PC-3 (cell line): ENCODE measurements around the gene SNTG2. TPM values are rescaled to one million over a fixed set of nuclear protein-coding genes. Genes with fewer than 3 reads are reported as not detected.

ENCODE experiments used
- ATAC-seq: fragments of 200-7000 bp; cut with Tn5 transposase; 2 replicates; pipeline ENCODE4 v1.9.1; 2020; ENCODE audit warnings: mild to moderate bottlenecking, moderate library complexity
- BruUV-seq: library from RNA; stranded (reverse); fragments of 400-500 nt; replicated peaks from 2 replicates; lab custom pipeline; 2021; lab: Mats Ljungman, UMichigan
- CTCF ChIA-PET: fragments of 300-600 bp; sonication (Branson Sonifier 250); formaldehyde crosslinking; loops from one replicate; lab custom pipeline; 2022; ENCODE audit warnings: antibody characterized with exemption; lab: Charles Lee
- POLR2A ChIA-PET: fragments of 300-600 bp; sonication (Branson Sonifier 250); formaldehyde crosslinking; loops from one replicate; lab custom pipeline; 2022; ENCODE audit warnings: antibody characterized with exemption; ENCODE audit not compliant: unreplicated experiment; lab: Charles Lee
- DNase-seq: peaks from one replicate; pipeline ENCODE4 v3.0.0-alpha.2; 2015
- H2AFZ ChIP-seq: fragments of 300-600 bp; sonication (generic); 2 replicates; pipeline ENCODE4 v1.6.0; 2016; ENCODE audit warnings: antibody characterized with exemption, low read length
- H3F3A ChIP-seq: fragments of 300-600 bp; sonication (generic); one replicate; pipeline ENCODE4 v1.6.0; 2017; ENCODE audit warnings: antibody characterized with exemption, low read length, control low read depth, mild to moderate bottlenecking; ENCODE audit not compliant: unreplicated experiment
- H3K27ac ChIP-seq: fragments of 300-600 bp; sonication (generic); 2 replicates; pipeline ENCODE4 v1.5.1; 2016; ENCODE audit warnings: mild to moderate bottlenecking, low read length
- H3K27me3 ChIP-seq: fragments of 300-600 bp; sonication (generic); 2 replicates; pipeline ENCODE4 v1.6.1; 2016; ENCODE audit warnings: low read length, mixed read lengths
- H3K36me3 ChIP-seq: fragments of 300-600 bp; sonication (generic); 2 replicates; pipeline ENCODE4 v1.6.1; 2016; ENCODE audit warnings: low read depth, mixed run types, low read length, mixed read lengths
- H3K4me1 ChIP-seq: fragments of 300-600 bp; sonication (generic); 2 replicates; pipeline ENCODE4 v1.5.1; 2016; ENCODE audit warnings: low read length; ENCODE audit not compliant: insufficient read depth
- H3K4me2 ChIP-seq: fragments of 300-600 bp; sonication (generic); 2 replicates; pipeline ENCODE4 v1.6.0; 2016; ENCODE audit warnings: low read length
- H3K4me3 ChIP-seq: fragments of 300-600 bp; sonication (generic); 2 replicates; pipeline ENCODE4 v1.5.1; 2016; ENCODE audit warnings: mild to moderate bottlenecking, low read length, mixed read lengths
- H3K79me2 ChIP-seq: fragments of 300-600 bp; sonication (generic); 2 replicates; pipeline ENCODE4 v1.6.1; 2017; ENCODE audit warnings: low read length, mixed read lengths
- H3K9ac ChIP-seq: fragments of 300-600 bp; sonication (generic); 2 replicates; pipeline ENCODE4 v1.6.0; 2016; ENCODE audit warnings: mild to moderate bottlenecking, low read length
- H3K9me2 ChIP-seq: fragments of 300-600 bp; sonication (generic); replicated peaks from 2 replicates; pipeline ENCODE4 v1.6.1; 2016; ENCODE audit warnings: mixed run types, low read length, mixed read lengths
- H3K9me3 ChIP-seq: fragments of 300-600 bp; sonication (generic); 2 replicates; pipeline ENCODE4 v1.6.1; 2016; ENCODE audit warnings: low read length, mixed read lengths
- H4K20me1 ChIP-seq: fragments of 300-600 bp; sonication (generic); 2 replicates; pipeline ENCODE4 v1.6.1; 2016; ENCODE audit warnings: low read length, mixed read lengths
- CTCF ChIP-seq: fragments of 300-600 bp; sonication (generic); conservative IDR thresholded peaks from 2 replicates; pipeline ENCODE4 v1.5.1; 2017; ENCODE audit warnings: antibody characterized with exemption, low read depth, mild to moderate bottlenecking, low read length
- EZH2 ChIP-seq: fragments of 300-600 bp; sonication (generic); IDR thresholded peaks from one replicate; pipeline ENCODE4 v1.6.1; 2017; ENCODE audit warnings: antibody characterized with exemption, mild to moderate bottlenecking, low read length; ENCODE audit not compliant: unreplicated experiment
- EZH2phosphoT487 ChIP-seq: fragments of 300-600 bp; sonication (generic); IDR thresholded peaks from 2 replicates; pipeline ENCODE4 v1.6.1; 2018; ENCODE audit warnings: mild to moderate bottlenecking, antibody characterized with exemption, low read length, borderline replicate concordance
- intact Hi-C: fragments of 100-400 bp; cut with micrococcal nuclease; formaldehyde crosslinking; loops from 2 replicates; pipeline ENCODE4 v1.9.0; 2023
- total RNA-seq: library from RNA; depleted of rRNA; stranded (reverse); fragments of >200 nt; gene quantifications from 2 replicates; pipeline ENCODE4 v1.2.3, GENCODE V29; 2014

SNTG2 gene
- total RNA-seq, 1 experiment from 2014 or later: not detected

- no peak overlapping the region for H3K4me3 ChIP-seq
- intact Hi-C loops: no loop called here
- no peak overlapping the region for H3K9ac ChIP-seq
- H3K36me3 ChIP-seq: no peaks in the 10 kb centered on the region
- H3K4me2 ChIP-seq: no peak overlapping the region
- no peaks in the 10 kb centered on the region for H3K9me3 ChIP-seq
- H2AFZ ChIP-seq: no peak overlapping the region
- H3K27ac ChIP-seq: no peak overlapping the region
- ChIA-PET POLR2A (no interaction called here), CTCF (no interaction called here)
- H3K9me2 ChIP-seq: no peaks in the 10 kb centered on the region
- no TSS peak for BruUV-seq
- H3K79me2 ChIP-seq: no peaks in the 10 kb centered on the region
- no peaks in the 10 kb centered on the region for H3F3A ChIP-seq
- TF ChIP-seq CTCF (no peak), EZH2 (no peak), EZH2phosphoT487 (no peak)
- H4K20me1 ChIP-seq: no peaks in the 10 kb centered on the region
- no peak for ATAC-seq
- H3K4me1 ChIP-seq: no peaks in the 10 kb centered on the region
- H3K27me3 ChIP-seq: peaks cover 28% of the 10 kb centered on the region
- no peak for DNase-seq
Measured at GRCh38 chr2:1278861-1279260, 328.2 kb downstream of the SNTG2 start.

- H3K4me3 ChIP-seq: no peak overlapping the region
- no peaks in the 10 kb centered on the region for H4K20me1 ChIP-seq
- no peak overlapping the region for H3K27ac ChIP-seq
- no peak for DNase-seq
- H3K27me3 ChIP-seq: peaks cover 19% of the 10 kb centered on the region; the same call in 1 of the 2 replicates
- ChIA-PET POLR2A (no interaction called here), CTCF (no interaction called here)
- no peaks in the 10 kb centered on the region for H3K36me3 ChIP-seq
- H3K9me3 ChIP-seq: no peaks in the 10 kb centered on the region
- no peaks in the 10 kb centered on the region for H3K79me2 ChIP-seq
- intact Hi-C loops: no loop called here
- H3K4me2 ChIP-seq: no peak overlapping the region
- TF ChIP-seq CTCF (no peak), EZH2 (no peak), EZH2phosphoT487 (no peak)
- H2AFZ ChIP-seq: no peak overlapping the region
- ATAC-seq: no peak
- no peaks in the 10 kb centered on the region for H3K4me1 ChIP-seq
- no TSS peak for BruUV-seq
- no peaks in the 10 kb centered on the region for H3K9me2 ChIP-seq
- H3F3A ChIP-seq: no peaks in the 10 kb centered on the region
- H3K9ac ChIP-seq: no peak overlapping the region
Measured at GRCh38 chr2:1282552-1282951, 331.9 kb downstream of the SNTG2 start.

GRCh38 chr2:1283020-1283801 lies 332.6 kb downstream of the SNTG2 start:
- ATAC-seq (no peak), DNase-seq (no peak)
- Histone ChIP-seq H3K9me2 (no peaks in the 10 kb centered on the region), H3K27ac (no peak overlapping the region), H3K27me3 (peaks cover 13% of the 10 kb centered on the region; the same call in 1 of the 2 replicates), H3K9me3 (no peaks in the 10 kb centered on the region), H4K20me1 (no peaks in the 10 kb centered on the region), H2AFZ (no peak overlapping the region), H3K9ac (no peak overlapping the region), H3K36me3 (no peaks in the 10 kb centered on the region), H3K4me1 (no peaks in the 10 kb centered on the region), H3K4me2 (no peak overlapping the region), H3F3A (no peaks in the 10 kb centered on the region), H3K79me2 (no peaks in the 10 kb centered on the region), H3K4me3 (no peak overlapping the region)
- BruUV-seq: no TSS peak
- intact Hi-C loops: no loop called here
- ChIA-PET CTCF (no interaction called here), POLR2A (no interaction called here)
- TF ChIP-seq EZH2phosphoT487 (no peak), EZH2 (no peak), CTCF (no peak)
